K562 (cell line): Measurements from ENCODE around the gene TRAF1.

Source experiments
- CHD4 ChIP-seq: fragments of 200-600 bp; sonication (generic); IDR thresholded peaks from 3 replicates; pipeline ENCODE4 v1.6.1; 2012; ENCODE audit warnings: low read depth, mild to moderate bottlenecking, mixed read lengths, low read length, inconsistent platforms; ENCODE audit not compliant: insufficient read depth, insufficient replicate concordance, poor library complexity, severe bottlenecking
- FOXA1 ChIP-seq: fragments of 450-650 bp; IDR thresholded peaks from 2 replicates; pipeline ENCODE4 v1.6.1; 2016; ENCODE audit warnings: mild to moderate bottlenecking, borderline replicate concordance
- FOXM1 ChIP-seq, 2 experiments: fragments of 450-650 bp in 1 of 2; sonication (generic) in 1 of 2; formaldehyde crosslinking in 1 of 2; IDR thresholded peaks; 2 replicates each; pipeline versions ENCODE4 v1.6.1 to v1.9.0; 2017 to 2022; ENCODE audit warnings: low read depth in 2 of 2, mild to moderate bottlenecking in 2 of 2, missing genetic modification reagents in 1 of 2, moderate library complexity in 1 of 2
- GABPB1 ChIP-seq: sonication (generic); formaldehyde crosslinking; IDR thresholded peaks from 2 replicates; pipeline ENCODE4 v1.8.0; 2022; ENCODE audit warnings: mild to moderate bottlenecking, missing genetic modification reagents
- HNRNPK ChIP-seq: fragments of 200-400 bp; formaldehyde crosslinking; IDR thresholded peaks from one replicate; pipeline ENCODE4 v1.6.1; 2018; ENCODE audit warnings: mild to moderate bottlenecking, low read depth, low read length; ENCODE audit not compliant: poor library complexity, severe bottlenecking
- HOXB6 ChIP-seq: fragments of 250-450 bp; sonication (Bioruptor Pico); IDR thresholded peaks from 2 replicates; pipeline ENCODE4 v1.5.1; 2022; ENCODE audit warnings: mild to moderate bottlenecking, borderline replicate concordance
- SIX5 ChIP-seq, 2 experiments: IDR thresholded peaks; 2 replicates each; pipeline ENCODE4 v1.6.1; 2011; ENCODE audit warnings: low read length in 2 of 2, borderline replicate concordance in 1 of 2, low read depth in 1 of 2, mild to moderate bottlenecking in 1 of 2, moderate library complexity in 1 of 2; ENCODE audit not compliant: insufficient read depth in 1 of 2
- TF ChIP-seq, protein P1 (sequence below), 3 experiments: IDR thresholded peaks in 2 of 3; conservative IDR thresholded peaks in 1 of 3; 2 replicates each; pipeline ENCODE4 v1.5.1; 2011 to 2012; ENCODE audit warnings: low read length in 3 of 3, mild to moderate bottlenecking in 3 of 3, control low read depth in 2 of 3, improper control_type of control experiment in 1 of 3, inconsistent platforms in 1 of 3, low read depth in 1 of 3, mixed read lengths in 1 of 3, moderate library complexity in 1 of 3; ENCODE audit not compliant: insufficient read depth in 2 of 3
- TF ChIP-seq, protein P2 (sequence below): fragments of 450-650 bp; formaldehyde crosslinking; IDR thresholded peaks from 2 replicates; pipeline ENCODE4 v1.4.0; 2020; ENCODE audit warnings: mild to moderate bottlenecking, moderate library complexity

DNA sequence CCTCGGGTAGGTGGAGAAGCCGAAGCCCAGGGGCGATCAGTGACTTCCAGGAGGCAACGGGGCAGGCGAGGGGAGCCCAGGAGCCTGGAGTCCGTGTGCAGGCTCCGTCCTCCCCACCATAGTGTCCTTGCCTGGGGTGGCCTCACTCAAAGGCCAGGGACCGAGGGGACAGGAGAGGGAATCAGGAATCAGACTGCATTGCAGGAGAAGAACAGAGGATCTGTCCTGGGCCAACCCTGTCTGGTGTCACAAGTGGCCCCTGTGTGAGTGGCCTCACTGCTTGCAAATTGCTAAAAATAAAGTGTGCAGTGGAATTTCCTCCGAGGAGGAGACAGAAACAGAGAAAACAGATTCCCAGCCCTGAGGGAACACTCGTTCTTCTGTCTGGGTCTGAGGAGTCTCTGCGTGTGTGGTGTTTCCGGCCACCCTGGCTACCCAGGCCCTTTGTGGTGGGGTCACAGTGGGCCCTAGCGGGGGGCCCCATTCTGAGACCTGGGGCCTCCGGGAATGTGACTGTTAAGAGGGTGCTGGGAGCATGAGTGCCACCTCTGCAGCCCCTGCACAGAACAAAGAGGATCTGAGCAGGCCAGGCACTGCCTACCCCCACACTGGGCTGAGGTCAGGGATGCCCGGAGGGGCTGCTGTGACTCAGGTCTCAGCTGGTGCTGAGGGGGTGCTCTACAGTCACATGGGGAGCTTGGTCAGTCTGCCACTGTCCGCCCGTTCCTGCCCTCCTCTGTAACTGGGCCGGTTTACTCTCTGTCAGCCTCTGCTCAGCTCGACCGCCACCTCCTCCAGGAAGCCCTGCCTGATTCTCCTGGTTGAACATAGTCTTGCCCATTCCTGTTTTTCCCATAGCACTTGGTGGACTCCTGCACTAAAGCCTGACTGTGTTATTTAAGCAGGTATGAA lies 7.4 kb downstream of the TRAF1 start:
- TF ChIP-seq, protein P1, sequence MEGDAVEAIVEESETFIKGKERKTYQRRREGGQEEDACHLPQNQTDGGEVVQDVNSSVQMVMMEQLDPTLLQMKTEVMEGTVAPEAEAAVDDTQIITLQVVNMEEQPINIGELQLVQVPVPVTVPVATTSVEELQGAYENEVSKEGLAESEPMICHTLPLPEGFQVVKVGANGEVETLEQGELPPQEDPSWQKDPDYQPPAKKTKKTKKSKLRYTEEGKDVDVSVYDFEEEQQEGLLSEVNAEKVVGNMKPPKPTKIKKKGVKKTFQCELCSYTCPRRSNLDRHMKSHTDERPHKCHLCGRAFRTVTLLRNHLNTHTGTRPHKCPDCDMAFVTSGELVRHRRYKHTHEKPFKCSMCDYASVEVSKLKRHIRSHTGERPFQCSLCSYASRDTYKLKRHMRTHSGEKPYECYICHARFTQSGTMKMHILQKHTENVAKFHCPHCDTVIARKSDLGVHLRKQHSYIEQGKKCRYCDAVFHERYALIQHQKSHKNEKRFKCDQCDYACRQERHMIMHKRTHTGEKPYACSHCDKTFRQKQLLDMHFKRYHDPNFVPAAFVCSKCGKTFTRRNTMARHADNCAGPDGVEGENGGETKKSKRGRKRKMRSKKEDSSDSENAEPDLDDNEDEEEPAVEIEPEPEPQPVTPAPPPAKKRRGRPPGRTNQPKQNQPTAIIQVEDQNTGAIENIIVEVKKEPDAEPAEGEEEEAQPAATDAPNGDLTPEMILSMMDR (IDR thresholded peaks at IDR 0.05 in 2 of 3, conservative IDR thresholded peaks at IDR 0.05 in 1 of 3; ENCODE audit: insufficient read depth in 2 of 3, low read depth in 1 of 3, low read length in 3 of 3) = no peak
- no peak for TF ChIP-seq HOXB6 (CRISPR knock-in tag)
- no peak for TF ChIP-seq SIX5 (IDR thresholded peaks at IDR 0.05; ENCODE audit: borderline replicate concordance in 1 of 2, insufficient read depth in 1 of 2, low read depth in 1 of 2, low read length in 2 of 2)
- TF ChIP-seq FOXA1 = no peak
- TF ChIP-seq FOXM1 (IDR thresholded peaks at IDR 0.05; ENCODE audit: low read depth) = no peak
- TF ChIP-seq FOXM1 (CRISPR knock-in tag; IDR thresholded peaks at IDR 0.05; ENCODE audit: low read depth) = no peak
- no peak for TF ChIP-seq GABPB1
- TF ChIP-seq, protein P2, sequence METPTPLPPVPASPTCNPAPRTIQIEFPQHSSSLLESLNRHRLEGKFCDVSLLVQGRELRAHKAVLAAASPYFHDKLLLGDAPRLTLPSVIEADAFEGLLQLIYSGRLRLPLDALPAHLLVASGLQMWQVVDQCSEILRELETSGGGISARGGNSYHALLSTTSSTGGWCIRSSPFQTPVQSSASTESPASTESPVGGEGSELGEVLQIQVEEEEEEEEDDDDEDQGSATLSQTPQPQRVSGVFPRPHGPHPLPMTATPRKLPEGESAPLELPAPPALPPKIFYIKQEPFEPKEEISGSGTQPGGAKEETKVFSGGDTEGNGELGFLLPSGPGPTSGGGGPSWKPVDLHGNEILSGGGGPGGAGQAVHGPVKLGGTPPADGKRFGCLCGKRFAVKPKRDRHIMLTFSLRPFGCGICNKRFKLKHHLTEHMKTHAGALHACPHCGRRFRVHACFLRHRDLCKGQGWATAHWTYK (CRISPR knock-in tag) = no peak
- no peak for TF ChIP-seq HNRNPK
- TF ChIP-seq CHD4 = no peak
